GM15510 (cell line): Measurements from ENCODE around the gene TMEM59.

Experiments used
- POLR2A ChIP-seq: IDR thresholded peaks from 3 replicates; pipeline ENCODE4 v1.6.1; 2011; ENCODE audit warnings: borderline replicate concordance; ENCODE audit not compliant: insufficient read length; ENCODE audit errors: extremely low read depth

The TMEM59 gene, protein sequence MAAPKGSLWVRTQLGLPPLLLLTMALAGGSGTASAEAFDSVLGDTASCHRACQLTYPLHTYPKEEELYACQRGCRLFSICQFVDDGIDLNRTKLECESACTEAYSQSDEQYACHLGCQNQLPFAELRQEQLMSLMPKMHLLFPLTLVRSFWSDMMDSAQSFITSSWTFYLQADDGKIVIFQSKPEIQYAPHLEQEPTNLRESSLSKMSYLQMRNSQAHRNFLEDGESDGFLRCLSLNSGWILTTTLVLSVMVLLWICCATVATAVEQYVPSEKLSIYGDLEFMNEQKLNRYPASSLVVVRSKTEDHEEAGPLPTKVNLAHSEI

DNA sequence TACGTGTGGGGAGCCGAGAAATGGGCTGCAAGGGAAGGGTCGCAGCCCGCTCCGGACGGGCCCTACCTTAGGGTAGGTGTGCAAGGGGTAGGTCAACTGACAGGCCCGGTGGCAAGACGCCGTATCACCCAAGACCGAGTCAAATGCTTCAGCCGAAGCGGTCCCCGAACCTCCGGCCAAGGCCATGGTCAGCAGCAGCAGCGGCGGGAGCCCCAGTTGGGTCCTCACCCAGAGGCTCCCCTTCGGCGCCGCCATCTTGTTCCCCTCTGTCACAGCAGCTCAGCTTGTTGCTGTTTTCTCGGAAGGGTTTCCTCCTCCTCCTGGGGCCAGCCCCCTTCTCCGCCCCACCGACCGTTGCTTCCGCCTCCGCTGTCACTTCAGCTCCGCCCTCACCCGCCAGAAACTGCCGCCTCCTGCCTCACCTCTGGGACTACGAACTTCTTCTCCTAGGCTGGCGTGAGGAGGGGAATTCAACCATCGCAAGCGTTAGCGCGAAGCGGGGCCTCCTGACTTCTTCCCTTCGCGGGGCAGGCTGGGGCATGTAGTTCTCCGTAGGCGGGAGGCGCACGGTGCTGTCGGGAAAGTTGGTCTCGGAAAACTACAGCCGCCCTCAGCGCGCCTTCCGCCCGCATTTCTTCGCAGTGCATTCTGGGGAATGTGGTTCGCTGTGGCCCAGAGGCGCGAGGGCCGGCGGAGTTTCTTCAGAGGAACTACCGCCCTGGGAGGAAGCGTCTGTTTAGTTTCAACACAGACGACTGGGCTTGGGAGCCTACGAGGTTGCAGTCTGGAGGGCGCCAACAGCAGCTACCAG lies at the start of gene TMEM59, which contains the start of gene TCEANC2:
TMEM59 (minus strand) TSS at position 271 of the 811 bp plus-strand sequence; CDS start at position 255, 16 bp downstream.
TCEANC2 (plus strand) TSS at position 675 of the 811 bp plus-strand sequence. CDS start 815 bp downstream, outside the sequence.
- TF ChIP-seq POLR2A, result peak; percentile 72

DNA sequence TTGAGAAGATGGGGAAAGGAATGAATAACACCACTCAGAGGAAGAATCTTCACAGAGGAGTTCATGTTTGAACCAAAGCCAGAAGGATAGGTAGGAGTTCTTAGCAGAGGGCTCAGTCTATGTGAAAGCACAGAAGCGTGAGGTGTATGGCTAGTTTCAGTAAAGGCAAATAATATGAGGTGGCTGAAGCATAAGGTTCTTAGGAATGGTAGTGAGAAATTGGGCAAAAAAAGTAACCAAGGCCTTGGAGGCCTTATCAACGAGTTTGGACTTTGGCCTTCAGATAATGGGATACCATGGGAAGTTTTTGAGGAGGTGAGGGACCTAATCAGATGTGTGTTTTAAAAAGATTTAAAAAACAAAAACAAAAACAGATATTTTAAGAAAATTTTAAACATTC lies 47.5 kb upstream of the TMEM59 start:
- TF ChIP-seq POLR2A, result no peak

DNA sequence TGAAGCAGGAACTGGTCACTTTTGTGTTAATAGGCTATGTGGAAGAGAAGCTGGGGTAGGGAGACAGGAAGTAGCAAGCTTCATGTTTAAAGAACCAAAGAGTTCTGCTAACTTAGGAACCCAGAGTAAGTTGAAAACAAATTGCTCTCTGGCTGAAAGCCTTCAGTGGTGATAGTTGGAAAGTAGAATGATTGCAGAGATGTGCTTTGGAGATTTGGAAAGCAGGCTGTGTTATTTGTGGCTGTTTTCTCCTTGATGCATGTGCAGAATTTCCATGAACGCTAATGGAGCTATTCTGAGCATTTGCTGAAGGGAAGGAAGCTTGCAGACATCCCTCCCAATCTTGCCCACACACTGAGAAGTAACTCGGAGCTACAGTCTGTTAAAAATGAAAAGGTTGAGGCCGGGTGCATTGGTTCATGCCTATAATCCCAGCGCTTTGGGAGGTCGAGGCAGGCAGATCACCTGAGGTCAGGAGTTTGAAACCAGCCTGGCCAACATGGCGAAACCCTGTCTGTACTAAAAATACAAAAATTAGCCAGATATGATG lies 46.1 kb upstream of the TMEM59 start:
- no peak for TF ChIP-seq POLR2A

GRCh38 chr1:54096877-54097240 lies 43.9 kb upstream of the TMEM59 start:
- no peak for TF ChIP-seq POLR2A

DNA sequence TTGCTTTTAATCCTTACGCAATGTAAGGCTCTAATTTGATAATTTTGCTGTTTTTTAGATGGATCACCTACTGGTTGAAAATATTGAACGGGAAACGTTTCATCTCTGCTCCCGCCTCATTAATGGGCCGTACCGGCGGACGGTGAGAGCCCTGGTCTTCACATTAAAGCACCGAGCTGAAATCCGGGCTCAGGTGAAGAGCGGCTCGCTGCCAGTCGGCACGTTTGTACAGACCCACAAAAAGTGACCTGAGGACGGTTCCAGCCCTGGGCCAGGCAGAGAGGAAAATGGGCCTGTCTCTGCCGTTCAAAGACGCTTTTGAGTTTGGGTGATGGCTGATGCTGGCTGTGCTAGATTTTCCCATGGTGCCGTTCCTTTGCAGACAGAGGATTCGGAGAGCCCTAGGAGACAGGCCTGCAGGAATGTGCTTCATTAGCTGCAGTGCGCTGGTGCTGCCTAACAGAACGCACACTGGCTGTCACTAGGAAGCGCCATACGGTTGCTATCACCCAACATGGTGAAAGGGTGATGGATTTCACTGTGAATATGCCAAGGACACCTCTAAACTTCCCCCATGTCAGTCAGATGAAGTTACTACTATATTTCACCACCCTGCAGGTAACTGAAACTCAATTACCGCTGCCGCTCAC lies 43.3 kb upstream of the TMEM59 start:
- no peak for TF ChIP-seq POLR2A

DNA sequence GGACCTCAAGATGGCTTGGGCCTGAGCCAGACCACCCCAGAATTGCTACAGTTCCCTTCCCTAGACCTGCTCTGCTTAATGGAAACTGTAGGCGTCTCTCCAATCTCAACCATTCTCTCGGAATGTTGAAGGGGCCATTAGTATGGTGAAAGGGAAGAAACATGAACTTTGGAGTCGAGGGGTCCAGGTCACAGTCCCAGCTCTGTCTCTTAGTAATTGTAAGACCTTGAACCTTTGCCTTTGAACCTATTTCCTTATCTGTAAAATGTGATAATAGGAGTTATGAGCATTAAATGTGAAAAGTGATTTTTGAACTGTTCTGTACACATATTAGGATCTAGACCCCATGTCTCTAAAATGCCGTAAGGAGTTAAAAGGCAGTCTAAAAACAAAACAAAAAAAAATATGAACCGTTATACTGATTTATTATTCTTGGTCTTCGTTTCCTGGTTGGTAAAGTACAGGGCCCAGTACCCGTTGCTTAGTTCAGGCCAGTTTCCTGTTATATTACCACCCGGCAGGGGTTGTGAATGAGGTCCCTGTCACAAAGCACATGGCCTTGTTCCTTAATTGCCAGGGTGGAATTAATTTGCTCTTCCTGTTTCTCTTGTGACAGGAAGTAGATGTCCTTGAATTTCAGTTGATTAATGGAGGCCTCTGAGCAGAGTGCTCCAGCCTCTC lies 42.7 kb upstream of the TMEM59 start:
- TF ChIP-seq POLR2A, result no peak

DNA sequence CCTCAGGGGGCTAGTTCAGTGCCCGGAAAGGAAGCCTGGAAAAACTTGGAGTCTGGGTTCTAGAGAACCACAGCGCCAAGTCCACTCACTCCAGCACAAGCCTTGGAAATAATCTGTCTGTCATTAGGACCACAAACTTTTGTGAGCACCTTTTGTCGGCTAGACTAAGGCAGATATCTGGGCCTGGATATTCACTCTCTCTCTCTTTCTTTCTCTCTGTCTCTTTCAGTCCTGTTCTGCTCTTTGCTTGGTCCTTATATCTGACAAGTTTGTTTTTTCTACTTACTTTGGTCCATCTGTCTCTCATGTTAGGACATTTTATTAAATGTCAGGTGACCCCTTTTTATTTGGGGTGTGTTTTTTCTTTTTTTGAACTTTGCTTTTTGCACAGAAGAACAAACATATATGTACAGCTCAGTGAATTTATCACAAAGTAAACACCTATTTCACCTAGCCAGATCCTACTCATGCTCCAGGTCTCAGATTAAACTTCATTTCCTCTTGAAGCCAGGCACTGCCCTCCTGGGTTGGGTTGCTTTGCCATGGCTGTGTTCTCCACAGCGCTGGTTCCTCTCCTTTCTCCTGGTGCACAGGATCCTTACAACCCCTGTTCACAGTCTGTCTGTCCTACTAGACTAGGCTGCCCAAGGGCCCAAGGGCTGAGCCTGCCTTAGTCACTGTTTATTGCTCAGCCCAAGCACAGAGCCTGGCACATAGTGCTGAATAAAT lies 41.2 kb upstream of the TMEM59 start:
- no peak for TF ChIP-seq POLR2A

DNA sequence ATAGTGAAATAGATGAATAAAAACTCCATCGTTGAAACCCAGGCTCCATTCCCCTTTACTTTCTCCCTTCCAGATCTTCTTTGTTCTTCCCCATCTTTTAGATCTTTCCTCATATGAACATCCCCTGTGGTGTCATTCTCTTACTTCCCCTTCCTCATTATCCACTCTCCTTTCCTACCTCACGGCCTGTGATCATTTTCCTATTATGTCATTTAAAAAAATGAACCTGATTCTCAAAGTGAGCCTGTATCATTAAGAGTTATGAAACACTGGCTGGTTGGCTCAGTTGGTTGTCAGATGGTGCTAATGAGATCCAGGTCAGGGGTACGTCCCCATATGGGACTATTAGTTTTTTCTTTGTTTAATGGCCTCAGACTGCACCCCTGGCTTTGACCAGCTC lies 38.7 kb upstream of the TMEM59 start:
- TF ChIP-seq POLR2A, result no peak

DNA sequence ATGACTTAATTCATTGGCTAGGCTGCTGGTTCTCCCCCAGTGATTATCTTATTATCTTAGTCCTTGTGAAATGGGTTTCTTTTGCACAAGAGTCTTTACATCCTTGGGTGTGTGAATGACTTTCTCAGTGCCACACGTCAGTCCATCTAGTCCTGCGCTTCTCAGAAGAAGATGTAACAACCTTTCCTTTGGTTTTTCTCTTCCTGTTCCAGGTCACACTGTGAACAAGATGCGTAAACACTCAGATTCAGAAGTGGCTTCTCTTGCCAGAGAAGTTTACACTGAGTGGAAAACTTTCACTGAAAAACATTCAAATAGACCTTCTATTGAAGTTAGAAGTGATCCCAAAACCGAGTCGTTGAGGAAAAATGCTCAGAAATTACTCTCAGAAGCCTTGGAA lies 35.4 kb upstream of the TMEM59 start:
- no peak for TF ChIP-seq POLR2A

GRCh38 chr1:54086754-54087153 lies 33.8 kb upstream of the TMEM59 start:
- no peak for TF ChIP-seq POLR2A

- TF ChIP-seq POLR2A, result no peak
These were observed 31.8 kb upstream of the TMEM59 start for GRCh38 chr1:54084794-54085193.

- TF ChIP-seq POLR2A, result no peak
These were observed 28.6 kb upstream of the TMEM59 start for GRCh38 chr1:54081306-54082270.

- no peak for TF ChIP-seq POLR2A
These were observed 27.6 kb upstream of the TMEM59 start for GRCh38 chr1:54080598-54081049.
